GM18873 (cell line): Measurements from ENCODE around the gene OXCT2.
"Not testable (repeated sequence)": the region's sequence is repeated elsewhere in the genome, so short reads cannot be mapped to it uniquely, and the experiment has no call there.

Experiments
- ATAC-seq: cut with Tn5 transposase; IDR thresholded peaks from one replicate; pipeline ENCODE4 v1.9.1; 2021; ENCODE audit warnings: mild to moderate bottlenecking, moderate library complexity, moderate number of reproducible peaks; ENCODE audit not compliant: unreplicated experiment, low FRiP score

Gene OXCT2

GRCh38 chr1:39764512-39764911, 6.6 kb downstream of the OXCT2 start:
- ATAC-seq: not testable (repeated sequence)

- ATAC-seq: not testable (repeated sequence)
Observed at GRCh38 chr1:39763619-39764374, 7.4 kb downstream of the OXCT2 start.

- no peak for ATAC-seq
Observed at GRCh38 chr1:39762550-39763540, 8.3 kb downstream of the OXCT2 start.

GRCh38 chr1:39761557-39762260, 9.4 kb downstream of the OXCT2 start:
- no peak for ATAC-seq

- no peak for ATAC-seq
Observed at GRCh38 chr1:39761016-39761415, 10.1 kb downstream of the OXCT2 start.

GRCh38 chr1:39760074-39761008, 10.8 kb downstream of the OXCT2 start:
- no peak for ATAC-seq

GRCh38 chr1:39759436-39759726, 11.8 kb downstream of the OXCT2 start:
- ATAC-seq: no peak

GRCh38 chr1:39758556-39759435, 12.4 kb downstream of the OXCT2 start:
- ATAC-seq: no peak

- ATAC-seq: no peak
Observed at GRCh38 chr1:39757501-39757900, 13.6 kb downstream of the OXCT2 start.

- ATAC-seq: no peak
Observed at GRCh38 chr1:39755965-39756659, 15.0 kb downstream of the OXCT2 start.

GRCh38 chr1:39754906-39755504, 16.1 kb downstream of the OXCT2 start:
- no peak for ATAC-seq

GRCh38 chr1:39754026-39754570, 17.1 kb downstream of the OXCT2 start:
- no peak for ATAC-seq

GRCh38 chr1:39753132-39754025, 17.8 kb downstream of the OXCT2 start:
- no peak for ATAC-seq

GRCh38 chr1:39752703-39753102, 18.4 kb downstream of the OXCT2 start:
- no peak for ATAC-seq

- no peak for ATAC-seq
Observed at GRCh38 chr1:39751595-39751994, 19.6 kb downstream of the OXCT2 start.

GRCh38 chr1:39745016-39745670, 26.0 kb downstream of the OXCT2 start:
- no peak for ATAC-seq
